Stomach (tissue), 9 donors: ENCODE data around the gene DNAJC8. TPM values are rescaled to one million over a fixed set of nuclear protein-coding genes. Genes with fewer than 3 reads are reported as not detected.
A peak's percentile ranks its signal among the peaks of the same experiment; 100 is the strongest.

Source experiments
- DNase-seq, 2 donors: peaks; one replicate each; pipeline versions ENCODE4 v3.0.0 to v3.0.0-alpha.2; 2013 to 2019
- H3K27ac ChIP-seq, 5 donors: fragments of 200-600 bp in 4 of 5; sonication (generic) in 4 of 5; one replicate each; pipeline ENCODE4 v1.5.1; 2013 to 2019; ENCODE audit warnings: mild to moderate bottlenecking in 1 of 5, moderate library complexity in 1 of 5
- H3K27me3 ChIP-seq, 3 donors: fragments of 200-600 bp; sonication (generic); one replicate each; pipeline ENCODE4 v1.5.1; 2017 to 2019; ENCODE audit warnings: mixed run types in 1 of 3
- H3K36me3 ChIP-seq, 4 donors: fragments of 200-600 bp; sonication (generic); 1 replicate in 3 of 4; 2 replicates in 1 of 4; pipeline ENCODE4 v1.5.1; 2016 to 2019
- H3K4me1 ChIP-seq, 4 donors: fragments of 200-600 bp; sonication (generic); one replicate each; pipeline ENCODE4 v1.5.1; 2016 to 2019
- H3K4me3 ChIP-seq, 4 donors: fragments of 200-600 bp; sonication (generic) in 3 of 4; one replicate each; pipeline ENCODE4 v1.5.1; 2016 to 2019; ENCODE audit warnings: mild to moderate bottlenecking in 1 of 4
- H3K9me3 ChIP-seq, 4 donors: fragments of 200-600 bp; sonication (generic); one replicate each; pipeline ENCODE4 v1.5.1; 2016 to 2019
- CTCF ChIP-seq, 7 experiments: fragments of 450-650 bp in 4 of 7; fragments of 200-600 bp in 3 of 7; sonication (generic) in 3 of 7; IDR thresholded peaks; one replicate each; pipeline ENCODE4 v1.5.1; 2016 to 2019; ENCODE audit warnings: antibody characterized with exemption in 7 of 7, control low read depth in 2 of 7, mild to moderate bottlenecking in 1 of 7
- EP300 ChIP-seq: sonication (generic); formaldehyde crosslinking; IDR thresholded peaks from one replicate; pipeline ENCODE4 v1.6.1; 2017; ENCODE audit warnings: antibody characterized with exemption
- POLR2A ChIP-seq, 4 donors: fragments of 450-650 bp; IDR thresholded peaks; one replicate each; pipeline ENCODE4 v1.6.1; 2016; ENCODE audit warnings: antibody characterized with exemption in 4 of 4, control low read depth in 2 of 4, mild to moderate bottlenecking in 1 of 4, moderate library complexity in 1 of 4
- POLR2AphosphoS5 ChIP-seq, 3 donors: sonication (generic); formaldehyde crosslinking; IDR thresholded peaks; one replicate each; pipeline ENCODE4 v1.6.1; 2016; ENCODE audit warnings: antibody characterized with exemption in 3 of 3
- WGBS, 5 donors: extraction: QIAGEN DNeasy Blood & Tissue Kit in 3 of 5; methylation state at CpG; one replicate each; pipeline versions ENCODE4 v1.1.5 to v1.1.7; 2013 to 2018; 5-methylcytosine and 5-hydroxymethylcytosine counted together
- intact Hi-C: fragments of 100-400 bp; cut with DNase I; formaldehyde crosslinking; loops from one replicate; pipeline ENCODE4 v1.15.1; 2023; ENCODE audit warnings: low total_unique reads
- polyA plus RNA-seq, 3 donors: library from polyadenylated mRNA; stranded (reverse); fragments of 200-250 nt; gene quantifications; one replicate each; pipeline ENCODE4 v1.2.3, GENCODE V29; 2013
- total RNA-seq, 5 donors: library from RNA; depleted of rRNA; stranded (reverse); fragments of >200 nt; gene quantifications; one replicate each; pipeline versions ENCODE4 v1.1.0 to v1.2.3, GENCODE V29; 2014 to 2016
- donor health status: healthy with polysubstance abuse.
- donor health status: Bipolar disorder and iron deficiency.
- donor health status: healthy.

The DNAJC8 gene
- total and polyA plus RNA-seq, 8 donors: 38.4 to 111 (median 74.4) TPM

GRCh38 chr1:28259252-28259933 lies 26.6 kb upstream of the DNAJC8 start, which contains the start of gene SESN2:
Gene SESN2, plus strand, starts transcription at chr1:28259518. Its CDS starts 330 bp downstream, at chr1:28259848.
- Histone ChIP-seq H3K36me3 (no peaks in the 10 kb centered on the region), H3K27me3 (no peaks in the 10 kb centered on the region), H3K4me3 (peak within 1 kb of the TSS; percentile 84 to 99 (median 92)), H3K27ac (peak within 1 kb of the TSS; percentile 89 to 96 (median 91)), H3K4me1 (peaks cover 10 to 49% (median 40%) of the 10 kb centered on the region in 4 donors), H3K9me3 (no peaks in the 10 kb centered on the region)
- intact Hi-C loops: no loop called here
- DNase-seq: peak; percentile 99 to 100
- TF ChIP-seq CTCF (IDR thresholded peaks at IDR 0.05): no peak
- TF ChIP-seq POLR2A (IDR thresholded peaks at IDR 0.05): peak in 2 of 4 donors; percentile 91 to 92
- peak; percentile 95 to 99 (median 98) for TF ChIP-seq POLR2AphosphoS5 (IDR thresholded peaks at IDR 0.05)
- 0 to 1% (median 0%) methylated on average over 24 to 76 of the region's 76 CpGs for WGBS, 5 donors

- peak overlapping the region; percentile 84 to 99 (median 92) for H3K4me3 ChIP-seq
- TF ChIP-seq POLR2AphosphoS5 (IDR thresholded peaks at IDR 0.05): no peak
- peaks cover 10 to 43% (median 37%) of the 10 kb centered on the region in 4 donors for H3K4me1 ChIP-seq
- no peaks in the 10 kb centered on the region for H3K36me3 ChIP-seq
- no peaks in the 10 kb centered on the region for H3K27me3 ChIP-seq
- peak overlapping the region in 3 of 5 donors; percentile 91 to 96 (median 93) for H3K27ac ChIP-seq
- WGBS, 5 donors: 4 to 9% (median 6%) methylated on average over 11 to 12 of the region's 12 CpGs
- intact Hi-C loops: no loop called here
- no peak for DNase-seq
- no peaks in the 10 kb centered on the region for H3K9me3 ChIP-seq
Observed at GRCh38 chr1:28258628-28259251, 25.9 kb upstream of the DNAJC8 start.

GRCh38 chr1:28257736-28258135 lies 24.9 kb upstream of the DNAJC8 start:
- TF ChIP-seq CTCF (IDR thresholded peaks at IDR 0.05): no peak
- TF ChIP-seq EP300: no peak
- no peak for TF ChIP-seq POLR2A (IDR thresholded peaks at IDR 0.05)
- TF ChIP-seq POLR2AphosphoS5 (IDR thresholded peaks at IDR 0.05): no peak
- no peak overlapping the region for H3K4me3 ChIP-seq
- no peak overlapping the region for H3K27ac ChIP-seq
- H3K4me1 ChIP-seq: peaks cover 10 to 33% (median 30%) of the 10 kb centered on the region in 4 donors
- 93 to 100% (median 95%) methylated on average over 4 of the region's 4 CpGs for WGBS, 5 donors
- H3K36me3 ChIP-seq: no peaks in the 10 kb centered on the region
- H3K9me3 ChIP-seq: no peaks in the 10 kb centered on the region
- no peaks in the 10 kb centered on the region for H3K27me3 ChIP-seq
- intact Hi-C loops: no loop called here
- DNase-seq: no peak

GRCh38 chr1:28256197-28256827 lies 23.5 kb upstream of the DNAJC8 start:
- WGBS, 5 donors: 67 to 81% (median 74%) methylated on average over 6 of the region's 6 CpGs
- no peak for DNase-seq
- H3K4me3 ChIP-seq: no peak overlapping the region
- H3K27ac ChIP-seq: no peak overlapping the region
- no peaks in the 10 kb centered on the region for H3K36me3 ChIP-seq
- H3K27me3 ChIP-seq: no peaks in the 10 kb centered on the region
- intact Hi-C loops: no loop called here
- peaks cover 8 to 24% (median 18%) of the 10 kb centered on the region in 4 donors for H3K4me1 ChIP-seq
- TF ChIP-seq EP300 (no peak), CTCF (IDR thresholded peaks at IDR 0.05) (no peak), POLR2A (IDR thresholded peaks at IDR 0.05) (no peak), POLR2AphosphoS5 (IDR thresholded peaks at IDR 0.05) (no peak)
- H3K9me3 ChIP-seq: no peaks in the 10 kb centered on the region
